ENCODE results near the gene EPHB1. TPM values are rescaled to one million over a fixed set of nuclear protein-coding genes. Genes with fewer than 3 reads are reported as not detected.
"Not testable (repeated sequence)": the region's sequence is repeated elsewhere in the genome, so short reads cannot be mapped to it uniquely, and the experiment has no call there.

Gene EPHB1
- total RNA-seq, 1 donor from 2014 or later = 8.1 TPM

DNA sequence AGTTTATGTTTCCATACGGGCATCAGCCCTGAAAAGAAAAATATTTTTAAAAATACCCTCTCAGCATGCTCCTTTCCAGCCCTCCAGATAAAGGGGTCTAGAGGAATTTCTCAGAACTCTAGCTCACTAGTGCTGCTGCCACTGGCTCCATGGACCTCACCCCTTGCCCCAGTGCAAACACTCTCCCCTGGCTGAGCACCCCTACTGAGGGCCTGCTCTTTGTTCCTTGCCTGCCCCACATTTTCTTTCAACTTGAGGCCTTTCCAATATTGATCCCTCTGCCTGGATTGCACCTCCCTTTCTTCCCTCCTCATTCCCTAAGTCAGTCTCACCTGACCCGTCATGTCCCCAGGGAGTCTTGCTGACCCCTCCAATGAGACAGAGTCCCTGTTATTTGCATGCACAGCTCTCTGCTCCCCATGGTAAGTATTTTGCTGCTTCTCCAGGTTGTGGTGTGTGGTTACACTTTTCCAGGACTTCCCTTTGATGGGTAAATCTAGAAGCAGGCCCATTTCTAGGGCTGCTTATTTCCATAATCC, 196.5 kb downstream of the EPHB1 start:
- DNase-seq (ENCODE audit: low spot score) = no peak
- no peak for ATAC-seq

GRCh38 chr3:134992180-134992579, 197.1 kb downstream of the EPHB1 start:
- ATAC-seq (no peak), DNase-seq (ENCODE audit: low spot score) (no peak)

DNA sequence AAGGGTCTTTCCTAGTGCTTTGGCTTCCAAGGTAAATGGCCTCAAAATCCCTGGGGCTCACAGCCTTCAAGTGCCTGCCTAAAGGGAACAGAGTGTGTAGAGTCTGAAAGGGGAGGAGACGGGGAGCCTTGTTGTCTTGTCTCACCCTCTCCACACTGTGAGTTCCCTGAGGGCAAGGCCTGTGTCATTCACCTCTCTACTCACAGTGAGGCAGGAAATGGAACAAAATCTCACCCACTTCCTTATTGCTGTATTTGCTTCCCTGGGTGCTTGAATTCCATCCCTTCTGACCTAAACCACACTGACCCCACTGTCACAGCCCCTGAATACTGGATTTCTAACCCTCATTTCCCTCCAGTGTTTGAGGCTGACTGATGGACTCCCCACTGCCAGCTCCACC, 197.5 kb downstream of the EPHB1 start:
- DNase-seq (ENCODE audit: low spot score) (no peak), ATAC-seq (peak; percentile 23)

DNA sequence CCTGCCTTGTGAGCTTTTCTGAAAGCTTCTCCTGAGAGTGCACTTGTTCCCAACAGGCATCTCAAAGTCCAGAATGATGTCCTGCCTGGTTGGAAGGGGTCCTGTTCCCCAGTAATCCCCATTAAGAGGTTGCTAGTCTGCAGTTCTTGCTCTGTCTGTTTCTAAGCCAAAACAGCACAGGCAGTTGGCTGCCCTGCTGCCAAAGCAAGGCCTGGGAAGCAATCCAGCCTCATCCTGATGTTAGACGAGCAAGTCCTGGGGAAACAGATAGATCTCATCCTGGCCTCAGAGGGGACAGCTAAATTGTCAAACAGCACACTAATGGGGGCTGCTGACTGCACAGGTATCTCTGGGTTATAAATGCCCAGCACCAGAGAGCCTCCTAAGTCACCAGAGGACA, 198.0 kb downstream of the EPHB1 start:
- DNase-seq (ENCODE audit: low spot score) = no peak
- peak; percentile 74 for ATAC-seq

GRCh38 chr3:134998158-134998557, 203.1 kb downstream of the EPHB1 start:
- DNase-seq (ENCODE audit: low spot score) (no peak), ATAC-seq (no peak)

- no peak for DNase-seq (ENCODE audit: low spot score)
- ATAC-seq = no peak
Observed at GRCh38 chr3:134998855-134999254, 203.8 kb downstream of the EPHB1 start.

DNA sequence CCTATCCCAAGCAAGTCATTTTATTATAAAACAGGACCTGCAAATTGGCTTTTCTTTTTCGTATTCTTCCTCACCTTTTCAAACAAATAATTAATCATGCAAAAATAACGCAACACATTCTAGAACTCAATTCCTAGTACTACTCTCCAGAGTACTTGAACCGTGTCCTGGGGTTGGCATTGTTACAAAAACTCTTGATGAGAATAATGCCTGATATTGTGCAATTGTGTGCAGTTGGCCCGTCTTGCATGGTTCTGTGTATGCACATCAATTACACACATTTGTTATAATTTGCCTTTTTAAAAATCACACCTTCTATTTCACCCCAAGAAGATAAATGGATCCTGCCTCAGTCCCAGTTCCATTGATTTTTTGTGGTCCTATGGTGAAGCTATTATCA, 205.4 kb downstream of the EPHB1 start:
- ATAC-seq = peak; percentile 52
- DNase-seq (ENCODE audit: low spot score) = no peak

DNA sequence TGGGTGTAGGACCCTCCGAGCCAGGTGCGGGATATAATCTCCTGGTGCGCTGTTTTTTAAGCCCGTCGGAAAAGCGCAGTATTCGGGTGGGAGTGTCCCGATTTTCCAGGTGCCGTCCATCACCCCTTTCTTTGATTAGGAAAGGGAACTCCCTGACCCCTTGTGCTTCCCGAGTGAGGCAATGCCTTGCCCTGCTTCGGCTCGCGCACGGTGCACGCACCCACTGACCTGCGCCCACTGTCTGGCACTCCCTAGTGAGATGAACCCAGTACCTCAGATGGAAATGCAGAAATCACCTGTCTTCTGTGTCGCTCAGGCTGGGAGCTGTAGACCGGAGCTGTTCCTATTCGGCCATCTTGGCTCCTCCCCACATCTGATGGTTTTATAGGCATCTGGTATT, 210.6 kb downstream of the EPHB1 start:
- DNase-seq (ENCODE audit: low spot score); ATAC-seq: not testable (repeated sequence)

- ATAC-seq = no peak
- DNase-seq (ENCODE audit: low spot score) = no peak
Observed at GRCh38 chr3:135007607-135008006, 212.5 kb downstream of the EPHB1 start.

GRCh38 chr3:135008326-135008725, 213.3 kb downstream of the EPHB1 start:
- no peak for ATAC-seq
- DNase-seq (ENCODE audit: low spot score) = no peak

DNA sequence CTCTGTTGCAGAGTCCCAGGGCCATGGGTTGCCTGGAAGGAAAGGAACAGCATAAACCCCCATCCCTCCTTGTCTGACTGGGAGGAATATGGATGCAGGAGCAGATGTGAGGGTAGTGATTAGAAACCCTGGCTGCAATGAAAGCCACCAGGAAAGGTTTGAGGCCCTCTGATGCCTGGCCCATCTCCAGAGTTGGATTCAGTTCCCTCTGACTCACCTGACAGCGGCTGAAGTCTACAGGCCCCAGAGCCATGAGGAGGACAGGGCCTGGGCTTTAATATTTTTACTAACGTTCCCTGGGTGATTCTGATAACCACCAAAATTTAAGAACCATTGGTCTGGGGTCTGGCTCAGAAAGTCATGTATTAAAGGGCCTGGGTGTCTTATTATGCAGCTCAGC, 214.0 kb downstream of the EPHB1 start:
- ATAC-seq = no peak
- DNase-seq (ENCODE audit: low spot score) = no peak

DNA sequence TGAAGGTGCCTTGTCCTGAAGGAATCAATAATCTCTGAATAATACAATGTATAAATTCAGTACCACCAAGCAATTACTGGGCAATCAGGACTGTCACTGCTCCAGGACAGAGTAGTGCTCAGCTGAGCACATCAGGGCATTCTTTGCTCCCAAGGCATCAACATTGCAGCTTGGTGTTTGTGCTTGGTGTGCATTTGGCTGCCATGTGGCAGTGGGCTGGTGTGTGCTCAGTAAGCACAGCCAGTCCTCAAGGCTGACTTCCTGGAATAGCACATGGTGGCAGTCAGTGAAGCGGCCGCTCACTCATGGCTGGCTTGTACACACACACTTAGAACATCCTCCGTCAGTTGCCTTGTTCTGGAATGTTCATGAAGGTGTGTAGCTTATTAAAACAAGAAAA, 217.0 kb downstream of the EPHB1 start:
- ATAC-seq (peak; percentile 19), DNase-seq (ENCODE audit: low spot score) (no peak)

DNA sequence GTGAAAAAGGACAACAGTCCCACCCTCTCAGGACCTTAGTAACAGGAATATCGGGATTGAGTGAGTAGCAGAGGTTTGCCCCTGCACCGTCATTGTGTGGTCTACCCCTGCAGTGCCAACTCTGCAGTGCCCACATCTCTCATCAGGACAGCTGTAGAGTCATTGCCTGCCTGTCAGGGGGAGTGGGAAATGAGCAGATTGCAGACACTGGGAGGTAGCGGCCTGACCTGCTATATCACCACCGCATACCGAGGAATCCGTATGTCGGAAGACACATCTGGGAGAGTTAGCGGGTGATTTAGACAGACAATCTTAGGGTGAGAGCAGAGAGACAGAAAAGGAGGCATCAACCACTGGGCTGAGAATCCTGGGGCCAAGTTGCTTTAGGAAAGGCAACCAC, 218.1 kb downstream of the EPHB1 start:
- no peak for DNase-seq (ENCODE audit: low spot score)
- ATAC-seq = no peak

DNA sequence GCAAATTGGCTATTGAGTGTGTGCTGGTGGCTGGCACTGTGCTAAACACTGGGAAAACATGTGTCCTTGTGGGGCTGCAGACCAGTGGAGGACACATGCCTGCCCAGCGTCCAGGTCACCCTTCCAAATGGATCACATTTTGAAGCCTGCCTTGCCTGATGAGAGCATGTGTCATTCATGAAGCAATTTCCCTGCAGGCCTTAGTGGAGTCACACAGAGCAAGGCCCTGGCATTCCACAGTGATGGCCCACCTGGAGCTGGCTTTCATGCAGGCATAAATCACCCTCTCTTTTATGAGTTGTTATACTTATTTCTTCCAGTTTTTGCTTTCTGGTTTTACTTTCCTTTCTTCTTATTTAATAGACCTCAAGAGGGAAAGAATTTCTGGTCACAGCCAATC, 219.5 kb downstream of the EPHB1 start:
- DNase-seq (ENCODE audit: low spot score) = no peak
- no peak for ATAC-seq

GRCh38 chr3:135017003-135017893, 222.2 kb downstream of the EPHB1 start:
- no peak for DNase-seq (ENCODE audit: low spot score)
- ATAC-seq = no peak

DNA sequence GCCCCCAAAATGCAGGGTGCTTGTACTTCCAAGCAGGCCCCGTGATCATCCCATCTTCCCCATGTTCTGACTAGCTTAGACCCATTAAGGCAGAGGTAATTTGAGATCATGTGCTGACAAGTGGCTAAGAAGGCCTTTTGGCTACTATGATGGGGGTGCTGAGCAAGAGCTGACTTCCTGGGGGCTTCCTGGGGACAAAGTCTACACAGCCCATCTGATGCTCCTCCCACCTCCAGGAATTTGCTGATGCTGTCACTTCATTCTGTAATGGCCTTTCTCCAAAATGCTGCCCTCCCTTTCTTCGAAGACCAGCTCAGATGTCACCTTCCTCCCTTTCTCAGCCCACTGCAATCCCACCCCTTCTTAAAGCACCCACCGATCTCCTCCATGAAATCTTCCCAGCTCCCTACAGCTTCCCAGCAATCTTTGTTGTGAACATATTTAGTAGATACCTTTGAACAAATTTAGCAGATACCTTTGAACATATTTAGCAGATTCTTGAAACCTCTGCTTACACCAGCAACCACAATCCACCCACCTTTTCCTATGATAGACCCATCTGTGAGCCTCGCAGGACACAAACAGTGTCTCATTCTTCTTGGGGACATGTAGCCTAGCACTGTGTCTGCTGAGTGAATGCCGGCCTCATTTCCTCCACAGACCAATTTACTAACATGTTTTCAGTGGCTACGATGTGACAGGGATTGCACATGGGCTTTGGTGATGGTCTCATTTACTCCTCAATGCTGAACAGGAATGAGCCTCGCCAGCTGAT, 223.3 kb downstream of the EPHB1 start:
- ATAC-seq = no peak
- DNase-seq (ENCODE audit: low spot score) = no peak

- ATAC-seq (peak; percentile 21), DNase-seq (ENCODE audit: low spot score) (no peak)
Observed at GRCh38 chr3:135020181-135020580, 225.1 kb downstream of the EPHB1 start.

DNA sequence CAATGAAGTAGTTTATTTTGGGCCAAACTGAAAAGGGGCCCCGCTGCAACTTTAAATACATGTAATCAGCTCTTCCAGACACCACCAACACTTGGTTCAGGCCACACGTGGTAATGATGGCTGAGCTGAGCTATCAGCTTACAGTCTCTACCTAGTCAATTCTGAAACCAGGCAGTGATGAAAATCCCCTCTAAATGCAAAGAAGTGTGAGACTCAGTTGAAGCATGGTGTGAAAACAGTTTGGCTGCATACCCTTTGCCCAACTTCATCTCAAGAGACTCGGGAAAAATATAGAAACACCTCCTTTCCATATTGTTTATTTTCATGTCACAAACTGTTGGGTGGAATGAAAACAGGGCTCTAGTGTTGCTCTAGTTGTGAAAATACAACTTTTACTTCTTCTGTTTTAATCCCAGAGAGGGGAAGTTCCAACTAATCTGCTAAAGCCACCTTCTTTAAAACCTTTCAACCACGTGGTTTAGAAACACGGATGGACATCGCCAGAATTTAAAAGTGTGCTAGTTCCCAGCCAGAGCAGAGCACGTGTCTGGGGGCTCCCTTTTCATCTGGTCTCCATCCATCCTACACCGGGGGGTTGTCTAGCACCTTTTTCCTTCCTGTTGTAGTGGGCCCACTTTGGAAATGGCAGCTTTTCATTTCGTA, 229.1 kb downstream of the EPHB1 start:
- ATAC-seq = no peak
- no peak for DNase-seq (ENCODE audit: low spot score)

DNA sequence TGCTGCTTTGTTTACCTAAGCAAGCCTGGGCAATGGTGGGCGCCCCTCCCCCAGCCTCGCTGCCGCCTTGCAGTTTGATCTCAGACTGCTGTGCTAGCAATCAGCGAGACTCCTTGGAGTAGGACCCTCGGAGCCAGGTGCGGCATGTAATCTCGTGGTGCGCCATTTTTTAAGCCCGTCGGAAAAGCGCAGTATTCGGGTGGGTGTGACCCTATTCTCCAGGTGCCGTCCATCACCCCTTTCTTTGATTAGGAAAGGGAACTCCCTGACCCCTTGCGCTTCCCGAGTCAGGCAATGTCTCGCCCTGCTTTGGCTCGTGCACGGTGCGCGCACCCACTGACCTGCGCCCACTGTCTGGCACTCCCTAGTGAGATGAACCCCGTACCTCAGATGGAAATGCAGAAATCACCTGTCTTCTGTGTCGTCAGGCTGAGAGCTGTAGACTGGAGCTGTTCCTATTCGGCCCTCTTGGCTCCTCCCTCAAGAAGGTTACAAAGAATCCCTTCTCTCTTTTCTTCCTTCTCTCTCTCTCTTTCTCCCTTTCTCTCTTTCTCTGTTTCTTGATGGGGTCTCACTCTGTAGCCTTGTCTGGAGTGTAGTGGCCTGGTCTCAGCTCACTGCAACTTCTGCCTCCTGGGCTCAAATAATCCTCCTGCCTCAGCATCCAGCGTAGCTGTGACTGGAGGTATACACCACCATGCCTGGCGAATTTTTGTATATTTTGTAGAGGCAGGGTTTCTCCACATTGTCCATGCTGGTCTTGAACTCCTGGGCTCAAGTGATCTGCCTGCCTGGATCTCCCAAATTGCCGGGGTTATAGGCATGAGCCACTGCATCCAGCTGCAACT, 235.9 kb downstream of the EPHB1 start:
- ATAC-seq; DNase-seq (ENCODE audit: low spot score): not testable (repeated sequence)

- no peak for ATAC-seq
- DNase-seq (ENCODE audit: low spot score) = no peak
Observed at GRCh38 chr3:135033737-135034136, 238.7 kb downstream of the EPHB1 start.
